HG03442 (cell line): Measurements from ENCODE around the gene EIF4B.

Experiments
- ATAC-seq: cut with Tn5 transposase; IDR thresholded peaks from one replicate; pipeline ENCODE4 v1.9.1; 2021; ENCODE audit warnings: mild to moderate bottlenecking, moderate library complexity; ENCODE audit not compliant: unreplicated experiment

The EIF4B gene

DNA sequence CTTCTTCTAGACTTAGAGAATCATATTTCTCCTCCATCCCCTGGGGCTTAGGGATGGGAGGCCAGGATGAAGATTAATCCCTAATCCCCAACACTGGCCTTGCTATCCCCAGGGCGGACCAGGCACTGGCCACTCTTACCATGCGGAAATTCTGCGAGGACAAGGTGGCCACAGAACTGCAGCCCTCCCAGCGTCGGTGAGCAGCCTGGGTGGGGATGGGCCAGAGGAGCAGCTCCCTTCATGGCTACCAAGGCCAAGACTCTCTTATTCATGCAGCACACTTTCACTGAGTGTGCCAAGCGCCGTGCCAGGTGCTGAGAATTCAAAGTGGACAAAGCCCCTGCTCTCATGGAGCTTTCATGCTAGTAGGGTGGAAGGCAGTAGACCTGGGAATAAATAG is 50.6 kb downstream of the EIF4B start:
- ATAC-seq = no peak

DNA sequence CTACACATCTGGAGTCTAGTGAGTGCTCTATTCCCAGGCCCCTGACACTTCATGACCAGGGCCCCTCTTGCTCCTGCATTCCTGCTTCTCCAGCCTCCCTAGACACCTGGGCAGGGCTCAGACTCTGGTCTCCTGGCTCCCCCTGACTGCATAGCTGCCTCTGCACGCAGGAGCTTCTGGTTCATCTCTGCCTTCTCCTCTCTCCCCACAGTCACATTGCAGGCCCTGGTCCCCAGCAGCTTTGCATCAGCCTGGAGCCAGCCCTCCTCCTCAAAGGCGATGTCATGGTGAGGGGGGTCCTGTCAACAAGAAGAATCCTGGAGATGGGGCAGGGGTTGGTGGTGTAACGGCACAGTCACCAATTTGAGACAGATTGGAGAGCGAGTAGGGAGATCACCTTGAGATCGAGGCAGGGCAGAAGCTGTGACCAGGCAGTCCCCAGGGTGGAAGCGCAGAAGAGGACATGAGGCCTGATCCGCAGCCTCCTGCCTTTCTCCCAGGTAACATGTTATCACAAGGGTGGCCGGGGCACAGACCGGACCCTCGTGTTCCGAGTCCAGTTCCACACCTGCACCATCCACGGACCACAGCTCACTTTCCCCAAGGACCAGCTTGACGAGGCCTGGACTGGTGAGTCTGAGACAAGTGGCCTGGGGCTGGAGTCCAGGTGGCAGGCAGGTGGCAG is 51.7 kb downstream of the EIF4B start:
- no peak for ATAC-seq

DNA sequence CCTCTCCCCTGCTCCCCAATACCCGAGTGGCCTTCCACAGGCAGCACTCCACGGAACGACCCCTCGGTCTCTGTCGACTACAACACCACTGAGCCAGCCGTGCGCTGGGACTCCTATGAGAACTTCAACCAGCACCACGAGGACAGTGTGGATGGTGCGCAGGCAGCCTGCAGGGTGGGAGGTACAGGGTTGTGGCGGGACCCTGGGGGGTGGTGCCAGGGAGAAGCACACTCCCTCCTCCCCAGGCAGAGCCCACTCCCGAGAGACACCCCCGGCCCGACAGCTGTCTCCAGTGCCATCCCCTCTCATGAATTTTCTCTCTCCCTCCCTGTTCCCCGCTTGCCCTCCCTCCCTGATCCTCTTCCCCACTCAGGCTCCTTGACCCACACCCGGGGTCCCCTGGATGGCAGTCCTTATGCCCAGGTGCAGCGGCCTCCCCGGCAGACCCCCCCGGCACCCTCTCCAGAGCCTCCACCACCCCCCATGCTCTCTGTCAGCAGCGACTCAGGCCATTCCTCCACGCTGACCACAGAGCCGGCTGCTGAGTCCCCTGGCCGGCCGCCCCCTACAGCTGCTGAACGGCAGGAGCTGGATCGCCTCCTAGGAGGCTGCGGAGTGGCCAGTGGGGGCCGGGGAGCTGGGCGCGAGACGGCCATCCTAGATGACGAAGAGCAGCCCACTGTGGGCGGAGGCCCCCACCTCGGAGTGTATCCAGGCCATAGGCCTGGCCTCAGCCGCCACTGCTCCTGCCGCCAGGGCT is 52.6 kb downstream of the EIF4B start:
- no peak for ATAC-seq

DNA sequence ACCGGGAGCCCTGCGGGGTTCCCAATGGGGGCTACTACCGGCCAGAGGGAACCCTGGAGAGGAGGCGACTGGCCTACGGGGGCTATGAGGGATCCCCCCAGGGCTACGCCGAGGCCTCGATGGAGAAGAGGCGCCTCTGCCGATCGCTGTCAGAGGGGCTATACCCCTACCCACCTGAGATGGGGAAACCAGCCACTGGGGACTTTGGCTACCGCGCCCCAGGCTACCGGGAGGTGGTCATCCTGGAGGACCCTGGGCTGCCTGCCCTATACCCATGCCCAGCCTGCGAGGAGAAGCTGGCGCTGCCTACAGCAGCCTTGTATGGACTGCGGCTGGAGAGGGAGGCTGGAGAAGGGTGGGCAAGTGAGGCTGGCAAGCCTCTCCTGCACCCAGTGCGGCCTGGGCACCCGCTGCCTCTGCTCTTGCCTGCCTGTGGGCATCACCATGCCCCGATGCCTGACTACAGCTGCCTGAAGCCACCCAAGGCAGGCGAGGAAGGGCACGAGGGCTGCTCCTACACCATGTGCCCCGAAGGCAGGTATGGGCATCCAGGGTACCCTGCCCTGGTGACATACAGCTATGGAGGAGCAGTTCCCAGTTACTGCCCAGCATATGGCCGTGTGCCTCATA is 53.3 kb downstream of the EIF4B start:
- no peak for ATAC-seq

DNA sequence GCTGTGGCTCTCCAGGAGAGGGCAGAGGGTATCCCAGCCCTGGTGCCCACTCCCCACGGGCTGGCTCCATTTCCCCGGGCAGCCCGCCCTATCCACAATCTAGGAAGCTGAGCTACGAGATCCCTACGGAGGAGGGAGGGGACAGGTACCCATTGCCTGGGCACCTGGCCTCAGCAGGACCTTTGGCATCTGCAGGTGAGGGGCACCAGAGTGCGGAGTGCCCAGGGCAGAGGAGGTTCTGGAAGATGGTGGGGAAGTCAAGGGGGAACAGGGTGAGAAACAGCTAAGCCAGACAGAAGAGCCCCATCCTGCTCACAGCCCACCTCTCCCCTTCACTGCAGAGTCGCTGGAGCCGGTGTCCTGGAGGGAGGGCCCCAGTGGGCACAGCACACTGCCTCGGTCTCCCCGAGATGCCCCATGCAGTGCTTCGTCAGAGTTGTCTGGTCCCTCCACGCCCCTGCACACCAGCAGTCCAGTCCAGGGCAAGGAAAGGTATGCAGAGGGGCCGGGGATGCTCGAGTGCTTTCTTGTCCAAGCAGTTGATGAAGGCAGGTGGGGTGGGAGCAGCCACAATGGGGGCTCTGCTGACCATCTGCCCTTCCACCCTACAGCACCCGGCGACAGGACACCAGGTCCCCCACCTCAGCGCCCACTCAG is 53.9 kb downstream of the EIF4B start:
- no peak for ATAC-seq

DNA sequence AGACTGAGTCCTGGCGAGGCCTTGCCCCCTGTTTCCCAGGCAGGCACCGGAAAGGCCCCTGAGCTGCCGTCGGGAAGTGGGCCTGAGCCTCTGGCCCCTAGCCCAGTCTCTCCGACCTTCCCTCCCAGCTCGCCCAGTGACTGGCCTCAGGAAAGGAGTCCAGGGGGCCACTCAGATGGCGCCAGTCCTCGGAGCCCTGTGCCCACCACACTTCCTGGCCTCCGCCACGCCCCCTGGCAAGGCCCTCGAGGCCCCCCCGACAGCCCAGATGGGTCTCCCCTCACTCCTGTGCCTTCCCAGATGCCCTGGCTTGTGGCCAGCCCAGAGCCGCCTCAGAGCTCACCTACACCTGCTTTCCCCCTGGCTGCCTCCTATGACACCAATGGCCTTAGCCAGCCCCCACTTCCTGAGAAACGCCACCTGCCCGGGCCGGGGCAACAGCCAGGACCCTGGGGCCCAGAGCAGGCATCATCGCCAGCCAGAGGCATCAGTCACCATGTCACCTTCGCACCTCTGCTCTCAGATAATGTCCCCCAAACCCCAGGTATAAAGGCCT is 54.5 kb downstream of the EIF4B start:
- no peak for ATAC-seq

DNA sequence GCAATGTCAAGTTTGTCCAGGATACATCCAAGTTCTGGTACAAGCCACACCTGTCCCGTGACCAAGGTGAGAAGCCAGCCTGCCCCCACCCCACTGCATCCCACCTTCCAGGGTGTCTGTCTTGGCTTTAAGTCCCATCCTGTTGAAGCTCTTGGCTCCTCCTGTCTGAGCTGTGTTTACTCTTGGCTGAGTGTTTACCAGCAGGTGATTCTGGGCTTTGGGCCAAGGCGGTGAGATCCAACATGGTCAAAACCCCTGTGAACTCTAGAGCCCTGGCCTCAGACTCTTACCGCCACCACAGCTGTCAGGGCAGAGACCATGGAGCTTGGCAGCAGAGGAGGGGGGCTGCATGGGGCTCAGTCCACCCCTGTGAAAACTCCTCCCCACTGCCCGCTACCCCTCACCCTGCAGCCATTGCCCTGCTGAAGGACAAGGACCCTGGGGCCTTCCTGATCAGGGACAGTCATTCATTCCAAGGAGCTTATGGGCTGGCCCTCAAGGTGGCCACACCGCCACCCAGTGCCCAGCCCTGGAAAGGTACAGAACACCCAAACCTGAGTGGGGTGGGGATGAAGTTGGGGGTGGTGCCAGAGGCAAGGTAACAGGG is 55.3 kb downstream of the EIF4B start:
- no peak for ATAC-seq

DNA sequence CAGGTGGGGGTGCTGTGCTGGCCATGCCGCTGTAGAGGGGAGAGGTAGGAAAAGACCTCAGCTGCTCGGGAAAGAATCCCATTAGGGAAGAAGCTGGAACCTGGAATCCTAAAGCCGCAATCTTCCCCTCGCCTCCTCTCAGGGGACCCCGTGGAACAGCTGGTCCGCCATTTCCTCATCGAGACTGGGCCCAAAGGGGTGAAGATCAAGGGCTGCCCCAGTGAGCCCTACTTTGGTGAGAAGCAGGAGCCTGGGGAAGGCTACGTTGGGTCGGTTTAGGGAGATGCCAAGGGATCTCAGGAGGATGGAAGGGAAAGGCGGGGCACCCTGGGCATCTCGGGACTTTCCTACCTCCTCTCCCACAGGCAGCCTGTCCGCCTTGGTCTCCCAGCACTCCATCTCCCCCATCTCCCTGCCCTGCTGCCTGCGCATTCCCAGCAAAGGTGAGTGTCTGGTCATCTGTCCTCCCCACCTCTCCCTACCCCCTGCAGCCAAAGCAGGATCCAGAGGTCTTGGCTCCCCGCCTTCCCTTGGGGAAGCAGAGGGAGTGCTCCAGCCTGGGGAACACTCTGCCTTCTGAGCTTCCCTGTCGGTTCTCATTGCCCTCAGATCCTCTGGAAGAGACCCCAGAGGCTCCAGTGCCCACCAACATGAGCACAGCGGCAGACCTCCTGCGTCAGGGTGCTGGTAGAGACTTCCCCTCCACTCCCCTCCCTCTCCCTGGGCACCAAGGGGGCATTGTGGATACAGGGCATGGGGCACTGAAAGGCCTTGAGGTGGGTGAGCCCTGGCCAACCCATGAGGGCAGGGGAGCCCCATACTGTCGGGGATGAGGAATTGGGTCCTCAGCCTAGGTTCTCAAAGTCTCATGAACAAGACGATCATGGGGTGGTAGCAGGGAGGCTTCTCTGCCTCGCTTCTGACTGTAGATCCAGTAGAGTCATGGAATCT is 56.0 kb downstream of the EIF4B start:
- ATAC-seq = no peak

DNA sequence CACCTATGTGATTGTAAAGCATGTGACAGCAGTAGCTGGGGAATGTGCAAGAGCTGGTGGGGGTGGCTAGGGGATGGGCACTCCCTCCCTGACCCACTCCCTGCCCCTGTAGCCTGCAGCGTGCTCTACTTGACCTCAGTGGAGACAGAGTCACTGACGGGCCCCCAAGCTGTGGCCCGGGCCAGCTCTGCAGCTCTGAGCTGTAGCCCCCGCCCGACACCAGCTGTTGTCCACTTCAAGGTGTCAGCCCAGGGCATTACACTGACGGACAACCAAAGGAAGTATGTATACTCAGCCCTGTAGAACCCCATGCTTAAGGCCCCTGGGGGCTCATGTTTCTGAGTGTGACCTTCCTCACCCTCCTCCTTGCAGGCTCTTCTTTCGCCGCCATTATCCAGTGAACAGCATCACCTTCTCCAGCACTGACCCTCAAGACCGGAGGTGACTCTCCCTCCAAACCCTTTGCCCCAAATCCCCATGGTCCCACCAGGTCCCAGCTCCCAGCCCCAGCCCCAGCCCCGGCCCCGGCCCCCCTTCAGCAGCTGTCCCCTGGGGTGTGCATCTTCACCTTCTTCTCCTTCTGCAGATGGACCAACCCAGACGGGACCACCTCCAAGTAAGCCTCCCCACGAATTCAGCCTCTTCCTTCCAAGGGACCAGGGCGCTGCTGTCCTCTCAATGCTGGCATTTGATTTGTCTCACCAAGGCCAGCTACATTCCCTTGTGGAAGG is 56.9 kb downstream of the EIF4B start:
- no peak for ATAC-seq

DNA sequence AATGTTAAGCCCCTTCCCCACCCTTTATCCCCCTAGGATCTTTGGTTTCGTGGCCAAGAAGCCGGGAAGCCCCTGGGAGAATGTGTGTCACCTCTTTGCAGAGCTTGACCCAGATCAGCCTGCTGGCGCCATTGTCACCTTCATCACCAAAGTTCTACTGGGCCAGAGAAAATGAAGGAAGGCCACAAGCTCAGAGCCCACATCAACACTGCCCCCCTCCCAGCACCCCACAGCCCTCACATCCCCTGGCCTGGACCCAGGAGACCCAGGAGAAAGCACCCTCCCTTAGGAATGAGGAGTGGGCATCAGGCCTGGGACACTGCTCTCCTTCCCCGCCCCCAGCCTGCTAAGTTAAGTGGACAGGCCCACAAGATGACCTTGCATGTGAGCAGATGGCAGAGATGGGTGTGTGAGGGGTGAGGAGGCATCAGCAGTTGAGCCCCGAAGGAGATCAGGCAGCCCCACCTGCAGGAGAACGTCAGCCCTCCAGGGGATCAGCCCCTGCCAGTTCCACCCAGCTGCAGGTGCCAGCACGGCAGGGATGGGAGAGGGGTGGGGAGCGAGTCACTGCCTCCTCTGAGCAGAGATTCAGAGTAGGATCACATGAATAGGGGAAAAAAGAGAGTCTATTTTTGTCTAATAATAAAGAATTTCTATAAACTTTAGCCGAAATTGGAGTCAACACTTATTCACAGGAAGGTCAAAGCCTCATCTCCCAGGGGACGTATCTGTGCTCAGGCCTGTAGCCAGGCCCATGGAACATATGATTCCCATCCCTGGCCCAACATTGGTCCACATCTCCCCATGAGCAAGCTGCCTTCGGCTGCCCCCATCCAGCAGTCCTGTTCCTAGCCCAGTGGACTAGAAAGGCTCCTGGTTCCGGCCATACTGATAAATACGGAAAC is 57.7 kb downstream of the EIF4B start:
- no peak for ATAC-seq

DNA sequence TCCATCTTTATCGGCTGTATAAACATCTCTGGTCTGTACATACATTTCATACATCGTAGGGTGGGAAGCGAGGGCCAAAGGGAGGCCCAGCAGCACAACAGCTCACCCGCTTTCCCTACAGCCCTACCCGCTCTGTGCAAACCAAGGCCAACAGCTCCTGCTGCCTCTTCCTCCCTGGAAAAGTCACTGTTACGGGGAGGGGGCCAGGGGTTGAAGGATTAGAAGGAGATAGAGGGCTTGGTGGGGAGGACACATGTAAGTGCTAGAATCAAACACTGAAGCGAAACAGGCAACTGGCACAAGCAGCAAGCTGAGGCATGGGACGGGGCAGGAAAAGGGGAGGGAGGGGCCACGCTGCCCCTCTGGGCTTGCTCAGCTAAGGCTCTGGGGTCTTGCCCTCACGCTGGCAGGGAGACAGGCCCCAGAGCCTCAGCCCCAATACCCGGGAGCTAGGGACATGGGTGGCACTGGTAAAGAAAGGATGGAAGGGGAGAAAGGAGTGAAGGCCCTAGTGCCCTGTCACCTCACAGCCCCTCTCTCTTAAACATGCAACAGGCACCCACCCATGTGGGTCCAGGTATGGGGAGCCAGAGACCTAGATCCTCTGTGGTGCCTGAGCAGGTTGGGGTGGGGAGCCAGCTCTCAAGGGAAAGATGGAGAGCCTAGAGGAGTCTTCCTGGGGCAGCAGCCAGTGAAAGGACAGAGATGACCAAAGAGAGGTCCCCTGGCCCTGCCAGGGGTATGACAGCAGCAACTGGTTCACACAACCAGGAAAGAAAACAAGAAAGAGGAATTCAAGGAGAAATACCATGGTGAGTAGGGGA is 58.6 kb downstream of the EIF4B start:
- no peak for ATAC-seq

DNA sequence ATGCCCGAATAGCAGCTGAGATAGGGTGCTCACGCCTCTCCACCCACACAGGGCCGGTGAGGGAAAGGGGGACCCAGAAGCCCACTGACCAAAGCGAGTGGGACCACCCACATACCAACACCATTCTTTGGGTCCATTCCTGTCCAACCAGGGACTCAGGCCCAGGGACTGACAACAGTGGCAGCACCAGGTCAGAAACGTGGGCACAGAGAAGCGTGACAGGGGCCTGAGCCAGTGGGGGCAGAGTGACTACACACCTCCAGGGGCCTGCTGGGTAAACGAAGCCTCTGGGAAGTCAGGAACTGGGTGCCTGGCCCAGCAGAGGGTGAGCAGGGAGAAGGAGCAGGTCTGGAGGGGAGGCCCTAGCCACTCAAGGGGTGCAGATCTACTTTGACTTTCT is 59.2 kb downstream of the EIF4B start:
- no peak for ATAC-seq

DNA sequence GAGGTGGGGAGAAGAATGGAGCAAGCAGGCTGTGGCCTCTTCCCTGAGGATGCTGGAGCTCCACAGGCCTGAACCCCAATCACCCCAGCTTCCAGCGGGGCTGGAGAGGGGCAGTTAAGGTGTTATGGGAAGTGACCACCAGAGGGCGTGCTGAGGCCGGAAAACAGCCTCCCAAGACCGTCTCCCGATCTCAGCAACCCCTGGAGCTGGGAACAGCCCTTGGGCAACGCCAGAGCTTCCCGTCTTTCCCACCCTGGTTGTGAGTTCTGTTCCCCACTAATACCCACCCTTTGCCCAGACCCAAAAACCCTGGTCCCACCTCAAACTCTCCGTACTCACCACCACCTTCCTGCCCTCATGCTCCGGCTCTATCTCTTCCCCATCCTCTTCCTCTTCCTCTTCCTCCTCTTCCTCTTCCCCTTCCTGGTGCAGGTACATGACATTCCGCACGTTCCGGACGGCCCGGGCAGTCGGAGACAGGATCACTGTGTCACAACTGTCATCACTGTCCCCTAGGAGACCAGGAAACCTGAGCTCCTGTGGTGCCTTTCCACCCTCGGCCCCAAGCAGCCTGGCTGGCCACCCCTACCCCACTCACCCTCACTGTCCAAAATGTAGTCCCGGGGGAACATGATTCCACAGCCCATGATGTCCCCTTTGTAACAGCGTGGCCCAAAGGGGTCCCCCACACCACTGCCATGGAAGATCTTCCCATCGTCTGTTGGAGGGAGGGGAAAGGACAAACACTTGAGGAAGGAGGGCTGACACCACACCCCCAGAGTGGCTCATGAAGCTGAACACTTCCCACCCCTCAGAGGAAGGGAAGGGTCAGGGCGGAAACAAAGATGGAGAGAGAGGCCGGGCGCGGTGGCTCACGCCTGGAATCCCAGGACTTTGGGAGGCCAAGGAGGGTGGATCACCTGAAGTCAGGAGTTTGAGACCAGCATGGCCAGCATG is 60.0 kb downstream of the EIF4B start:
- no peak for ATAC-seq

DNA sequence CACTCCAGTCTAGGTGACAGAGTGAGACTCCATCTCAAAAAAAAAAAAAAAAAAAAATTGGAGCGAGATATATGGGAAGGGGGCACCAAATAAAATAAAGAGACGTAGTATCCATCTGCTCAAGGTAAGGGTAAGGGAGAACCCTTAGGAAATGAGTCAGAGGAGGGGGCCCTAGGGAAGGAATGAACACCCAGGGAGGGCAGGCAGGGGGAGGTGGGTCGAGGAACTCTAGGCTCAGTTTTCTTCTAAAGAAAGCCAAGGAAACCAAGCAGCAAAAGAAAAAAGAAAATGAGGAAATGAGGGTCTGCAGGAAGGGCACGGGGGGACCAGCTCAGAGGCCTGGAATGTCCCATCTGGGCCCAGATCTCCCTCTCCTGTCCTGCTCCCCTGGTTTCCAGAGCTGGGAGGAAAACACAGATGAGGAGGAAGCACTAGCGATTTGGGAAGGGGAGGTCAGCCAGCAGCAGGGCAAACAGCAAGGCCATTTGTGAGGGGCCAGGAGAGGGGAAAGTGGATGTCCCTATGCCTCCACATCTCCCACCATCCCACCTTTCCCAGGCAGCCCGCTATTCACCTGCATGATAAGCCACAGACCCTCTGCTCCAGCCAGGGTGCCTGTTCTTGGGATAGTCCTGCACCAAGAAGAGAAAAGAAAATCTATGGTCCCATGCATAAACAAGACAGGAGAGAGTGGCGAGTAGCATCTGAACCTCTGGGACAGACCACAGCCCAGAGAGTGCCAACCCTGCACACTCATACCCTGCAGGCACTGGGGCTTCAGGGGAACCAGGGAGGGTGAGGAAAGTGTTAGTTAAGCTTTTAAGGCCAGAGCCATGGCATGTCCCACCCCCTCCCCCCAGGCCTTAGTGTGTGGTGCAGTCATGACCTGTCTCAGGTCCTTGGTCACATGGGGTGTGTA is 61.1 kb downstream of the EIF4B start:
- ATAC-seq = no peak
